Gastroesophageal sphincter (tissue), 4 donors: Measurements from ENCODE around the gene IGFBP7. TPM values are rescaled to one million over a fixed set of nuclear protein-coding genes. Genes with fewer than 3 reads are reported as not detected.

ENCODE experiments used
- ATAC-seq: fragments of 150-250 bp; one replicate; pipeline ENCODE4 v1.9.1; 2016; ENCODE audit warnings: mild to moderate bottlenecking, moderate library complexity
- H3K27ac ChIP-seq, 4 donors: fragments of 200-600 bp; sonication (generic) in 3 of 4; 1 replicate in 3 of 4; 2 replicates in 1 of 4; pipeline ENCODE4 v1.5.1; 2016 to 2019
- H3K27me3 ChIP-seq: fragments of 200-600 bp; sonication (generic); one replicate; pipeline ENCODE4 v1.5.1; 2019
- H3K36me3 ChIP-seq, 2 donors: fragments of 200-600 bp; sonication (generic); one replicate each; pipeline ENCODE4 v1.5.1; 2019; ENCODE audit warnings: control low read depth in 1 of 2
- H3K4me1 ChIP-seq, 3 donors: fragments of 200-600 bp; sonication (generic); 1 replicate in 2 of 3; 2 replicates in 1 of 3; pipeline ENCODE4 v1.5.1; 2016 to 2019; ENCODE audit warnings: control low read depth in 2 of 3
- H3K4me3 ChIP-seq, 2 donors: fragments of 200-600 bp; sonication (generic); one replicate each; pipeline ENCODE4 v1.5.1; 2019; ENCODE audit warnings: mild to moderate bottlenecking in 1 of 2, moderate library complexity in 1 of 2
- H3K9me3 ChIP-seq, 3 donors: fragments of 200-600 bp; sonication (generic); one replicate each; pipeline ENCODE4 v1.5.1; 2017 to 2019; ENCODE audit warnings: control low read depth in 2 of 3
- CTCF ChIP-seq, 4 experiments: fragments of 200-600 bp in 2 of 4; fragments of 450-650 bp in 2 of 4; sonication (generic) in 1 of 4; IDR thresholded peaks; one replicate each; pipeline ENCODE4 v1.5.1; 2017 to 2019; ENCODE audit warnings: antibody characterized with exemption in 4 of 4, mild to moderate bottlenecking in 2 of 4, moderate library complexity in 2 of 4
- EP300 ChIP-seq: sonication (generic); formaldehyde crosslinking; IDR thresholded peaks from one replicate; pipeline ENCODE4 v1.6.1; 2017; ENCODE audit warnings: antibody characterized with exemption, mild to moderate bottlenecking
- POLR2A ChIP-seq, 2 donors: fragments of 450-650 bp; IDR thresholded peaks; one replicate each; pipeline ENCODE4 v1.6.1; 2017; ENCODE audit warnings: antibody characterized with exemption in 2 of 2, mild to moderate bottlenecking in 2 of 2, moderate library complexity in 1 of 2
- POLR2AphosphoS5 ChIP-seq: sonication (generic); formaldehyde crosslinking; IDR thresholded peaks from one replicate; pipeline ENCODE4 v1.6.1; 2017; ENCODE audit warnings: antibody characterized with exemption
- WGBS, 2 donors: methylation state at CpG; one replicate each; pipeline ENCODE4 v1.1.5; 2018; ENCODE audit warnings: low coverage in 1 of 2; 5-methylcytosine and 5-hydroxymethylcytosine counted together
- total RNA-seq, 4 donors: library from RNA; depleted of rRNA; stranded (reverse); fragments of >200 nt; gene quantifications; one replicate each; pipeline ENCODE4 v1.1.0, GENCODE V29; 2016

The IGFBP7 gene
- total RNA-seq, 4 donors from 2014 or later: 478 to 876 (median 798) TPM

GRCh38 chr4:57098941-57099340 is 11.2 kb downstream of the IGFBP7 start:
- Histone ChIP-seq H3K9me3 (no peaks in the 10 kb centered on the region), H3K27ac (peak overlapping the region; percentile 47 to 99 (median 66)), H3K4me1 (peaks cover 39 to 99% (median 48%) of the 10 kb centered on the region in 3 donors), H3K27me3 (no peaks in the 10 kb centered on the region), H3K4me3 (no peak overlapping the region), H3K36me3 (no peaks in the 10 kb centered on the region)
- no peak for TF ChIP-seq CTCF (IDR thresholded peaks at IDR 0.05)
- peak; percentile 32 for TF ChIP-seq POLR2AphosphoS5
- peak; percentile 28 for ATAC-seq

- Histone ChIP-seq H3K4me3 (no peak overlapping the region), H3K4me1 (peaks cover 43 to 99% (median 49%) of the 10 kb centered on the region in 3 donors), H3K27ac (peak overlapping the region; percentile 29 to 99 (median 80)), H3K36me3 (no peaks in the 10 kb centered on the region), H3K9me3 (no peaks in the 10 kb centered on the region), H3K27me3 (no peaks in the 10 kb centered on the region)
- no peak for TF ChIP-seq CTCF (IDR thresholded peaks at IDR 0.05)
- no peak for TF ChIP-seq POLR2AphosphoS5
- no peak for TF ChIP-seq POLR2A (IDR thresholded peaks at IDR 0.05)
- TF ChIP-seq EP300: no peak
- ATAC-seq: no peak
- 18 to 25% methylated on average over 5 of the region's 5 CpGs for WGBS, 2 donors
Measured at GRCh38 chr4:57098415-57098814, 11.8 kb downstream of the IGFBP7 start.

GRCh38 chr4:57097711-57098110 is 12.5 kb downstream of the IGFBP7 start:
- TF ChIP-seq CTCF (IDR thresholded peaks at IDR 0.05) (no peak), POLR2AphosphoS5 (no peak), POLR2A (IDR thresholded peaks at IDR 0.05) (no peak), EP300 (no peak)
- H3K27ac ChIP-seq: peak overlapping the region; percentile 29 to 99 (median 80)
- 75 to 100% methylated on average over 1 to 2 of the region's 2 CpGs for WGBS, 2 donors
- H3K4me3 ChIP-seq: no peak overlapping the region
- H3K9me3 ChIP-seq: no peaks in the 10 kb centered on the region
- no peaks in the 10 kb centered on the region for H3K36me3 ChIP-seq
- ATAC-seq: no peak
- H3K27me3 ChIP-seq: no peaks in the 10 kb centered on the region
- peaks cover 41 to 95% (median 44%) of the 10 kb centered on the region in 3 donors for H3K4me1 ChIP-seq

- Histone ChIP-seq H3K4me1 (peaks cover 35 to 93% (median 35%) of the 10 kb centered on the region in 3 donors), H3K36me3 (no peaks in the 10 kb centered on the region), H3K9me3 (no peaks in the 10 kb centered on the region), H3K4me3 (no peak overlapping the region), H3K27me3 (no peaks in the 10 kb centered on the region), H3K27ac (peak overlapping the region in 3 of 4 donors; percentile 44 to 99 (median 66))
- 40 to 43% methylated on average over 3 to 5 of the region's 5 CpGs for WGBS, 2 donors
- ATAC-seq: no peak
- TF ChIP-seq CTCF (IDR thresholded peaks at IDR 0.05) (no peak), POLR2A (IDR thresholded peaks at IDR 0.05) (no peak), POLR2AphosphoS5 (no peak), EP300 (no peak)
Measured at GRCh38 chr4:57095956-57096355, 14.2 kb downstream of the IGFBP7 start.

GRCh38 chr4:57095245-57095644 is 14.9 kb downstream of the IGFBP7 start:
- H3K4me3 ChIP-seq: no peak overlapping the region
- TF ChIP-seq POLR2A (IDR thresholded peaks at IDR 0.05) (no peak), POLR2AphosphoS5 (no peak), CTCF (IDR thresholded peaks at IDR 0.05) (no peak), EP300 (no peak)
- H3K27ac ChIP-seq: peak overlapping the region; percentile 41 to 99 (median 55)
- no peak for ATAC-seq
- WGBS, 2 donors: 76 to 93% methylated on average over 2 of the region's 2 CpGs
- H3K27me3 ChIP-seq: no peaks in the 10 kb centered on the region
- H3K4me1 ChIP-seq: peaks cover 35 to 93% (median 35%) of the 10 kb centered on the region in 3 donors
- peaks cover 0 to 3% of the 10 kb centered on the region in 2 donors for H3K36me3 ChIP-seq
- no peaks in the 10 kb centered on the region for H3K9me3 ChIP-seq
